PC-9 (cell line): ENCODE data around the gene R3HDM1. TPM values are rescaled to one million over a fixed set of nuclear protein-coding genes. Genes with fewer than 3 reads are reported as not detected.
A peak's percentile ranks its signal among the peaks of the same experiment; 100 is the strongest.

Experiments used
- BruUV-seq: library from RNA; stranded (reverse); fragments of 400-500 nt; replicated peaks from 2 replicates; lab custom pipeline; 2021; lab: Mats Ljungman, UMichigan
- CTCF ChIA-PET: fragments of 300-600 bp; sonication (Branson Sonifier 250); formaldehyde crosslinking; loops from one replicate; lab custom pipeline; 2022; ENCODE audit warnings: antibody characterized with exemption; lab: Charles Lee
- POLR2A ChIA-PET: fragments of 300-600 bp; sonication (Branson Sonifier 250); formaldehyde crosslinking; loops from one replicate; lab custom pipeline; 2022; ENCODE audit warnings: antibody characterized with exemption; ENCODE audit not compliant: unreplicated experiment; lab: Charles Lee
- DNase-seq, 2 experiments: peaks; one replicate each; pipeline versions ENCODE4 v3.0.0 to v3.0.0-alpha.2; 2015 to 2022; ENCODE audit warnings: mixed read lengths in 1 of 2
- H2AFZ ChIP-seq: fragments of 200-600 bp; sonication (generic); 2 replicates; pipeline ENCODE4 v1.8.1; 2017; ENCODE audit warnings: antibody characterized with exemption
- H3F3A ChIP-seq: fragments of 200-600 bp; sonication (generic); 2 replicates; pipeline ENCODE4 v1.8.1; 2017; ENCODE audit warnings: antibody characterized with exemption, mild to moderate bottlenecking, low read depth; ENCODE audit not compliant: insufficient read depth
- H3K27ac ChIP-seq: fragments of 200-600 bp; sonication (generic); 2 replicates; pipeline ENCODE4 v1.6.1; 2016; ENCODE audit warnings: mixed run types
- H3K27me3 ChIP-seq: fragments of 200-600 bp; sonication (generic); 2 replicates; pipeline ENCODE4 v1.6.1; 2016; ENCODE audit warnings: low read depth, mixed run types; ENCODE audit not compliant: insufficient read depth
- H3K36me3 ChIP-seq: fragments of 200-600 bp; sonication (generic); 2 replicates; pipeline ENCODE4 v1.6.1; 2016; ENCODE audit warnings: low read depth, mixed run types
- H3K4me1 ChIP-seq: fragments of 200-600 bp; sonication (generic); replicated peaks from 2 replicates; pipeline ENCODE4 v1.6.1; 2016; ENCODE audit warnings: mixed run types; ENCODE audit not compliant: insufficient read depth
- H3K4me2 ChIP-seq: fragments of 200-600 bp; sonication (generic); 2 replicates; pipeline ENCODE4 v1.6.1; 2017; ENCODE audit warnings: mixed run types
- H3K4me3 ChIP-seq: fragments of 200-600 bp; sonication (generic); 2 replicates; pipeline ENCODE4 v1.6.1; 2016; ENCODE audit warnings: mixed run types
- H3K79me2 ChIP-seq: fragments of 200-600 bp; sonication (generic); 2 replicates; pipeline ENCODE4 v1.6.1; 2017; ENCODE audit warnings: low read depth, mixed run types
- H3K9me2 ChIP-seq: fragments of 200-600 bp; sonication (generic); 2 replicates; pipeline ENCODE4 v1.8.1; 2017; ENCODE audit warnings: mild to moderate bottlenecking; ENCODE audit not compliant: insufficient read depth
- H3K9me3 ChIP-seq: fragments of 200-600 bp; sonication (generic); 2 replicates; pipeline ENCODE4 v1.8.1; 2016; ENCODE audit warnings: low read depth; ENCODE audit not compliant: insufficient read depth
- H4K20me1 ChIP-seq: fragments of 200-600 bp; sonication (generic); 2 replicates; pipeline ENCODE4 v1.8.1; 2017; ENCODE audit not compliant: insufficient read depth
- EZH2 ChIP-seq: fragments of 200-600 bp; sonication (generic); IDR thresholded peaks from 2 replicates; pipeline ENCODE4 v1.8.0; 2017; ENCODE audit warnings: antibody characterized with exemption, low read depth
- intact Hi-C: fragments of 100-400 bp; cut with micrococcal nuclease; formaldehyde crosslinking; loops from one replicate; pipeline ENCODE4 v1.10.0; 2022; ENCODE audit not compliant: unreplicated experiment
- total RNA-seq: library from RNA; stranded (reverse); gene quantifications from 2 replicates; pipeline ENCODE4 v1.2.3, GENCODE V29; 2021
- TF ChIP-seq, protein P1 (sequence below): fragments of 200-600 bp; sonication (generic); conservative IDR thresholded peaks from 2 replicates; pipeline ENCODE4 v1.6.1; 2017; ENCODE audit warnings: mixed run types, antibody characterized with exemption, mild to moderate bottlenecking, moderate library complexity

Gene R3HDM1
- total RNA-seq, 1 experiment from 2014 or later: 36.7 TPM

DNA sequence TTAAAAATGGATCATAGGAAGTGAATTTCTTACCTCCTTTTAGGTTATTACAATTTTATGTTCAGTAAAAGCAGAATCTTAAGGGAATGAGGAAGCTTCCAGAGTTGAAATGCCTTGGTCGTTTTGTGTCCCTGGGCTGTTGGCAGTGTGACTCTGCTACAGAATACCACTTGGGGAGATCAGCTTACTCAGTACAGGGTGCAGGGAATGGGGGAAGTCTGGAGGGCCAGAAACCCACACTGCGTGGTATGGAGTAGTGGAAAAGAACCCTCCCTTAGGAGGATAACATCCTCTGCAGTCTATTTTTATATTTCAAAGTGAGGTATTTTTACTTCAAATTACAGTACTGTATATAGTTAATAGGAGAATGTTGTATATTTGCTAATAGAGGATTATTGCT, 51.1 kb downstream of the R3HDM1 start:
- Histone ChIP-seq H3K36me3 (no peaks in the 10 kb centered on the region), H3F3A (no peaks in the 10 kb centered on the region), H3K79me2 (peaks cover 3% of the 10 kb centered on the region; the same call in 1 of the 2 replicates), H3K9me2 (no peaks in the 10 kb centered on the region), H3K4me2 (no peak overlapping the region), H4K20me1 (no peaks in the 10 kb centered on the region), H2AFZ (no peak overlapping the region), H3K9me3 (no peaks in the 10 kb centered on the region), H3K4me1 (no peaks in the 10 kb centered on the region), H3K4me3 (no peak overlapping the region), H3K27ac (no peak overlapping the region), H3K27me3 (no peaks in the 10 kb centered on the region)
- POLR2A ChIA-PET: interaction anchor here (0.7 kb wide), 1 partner anchor 45 kb away, joined by 3 read pairs; no protein-coding TSS in a partner anchor
- no TSS peak for BruUV-seq
- no peak for DNase-seq
- TF ChIP-seq, protein P1, sequence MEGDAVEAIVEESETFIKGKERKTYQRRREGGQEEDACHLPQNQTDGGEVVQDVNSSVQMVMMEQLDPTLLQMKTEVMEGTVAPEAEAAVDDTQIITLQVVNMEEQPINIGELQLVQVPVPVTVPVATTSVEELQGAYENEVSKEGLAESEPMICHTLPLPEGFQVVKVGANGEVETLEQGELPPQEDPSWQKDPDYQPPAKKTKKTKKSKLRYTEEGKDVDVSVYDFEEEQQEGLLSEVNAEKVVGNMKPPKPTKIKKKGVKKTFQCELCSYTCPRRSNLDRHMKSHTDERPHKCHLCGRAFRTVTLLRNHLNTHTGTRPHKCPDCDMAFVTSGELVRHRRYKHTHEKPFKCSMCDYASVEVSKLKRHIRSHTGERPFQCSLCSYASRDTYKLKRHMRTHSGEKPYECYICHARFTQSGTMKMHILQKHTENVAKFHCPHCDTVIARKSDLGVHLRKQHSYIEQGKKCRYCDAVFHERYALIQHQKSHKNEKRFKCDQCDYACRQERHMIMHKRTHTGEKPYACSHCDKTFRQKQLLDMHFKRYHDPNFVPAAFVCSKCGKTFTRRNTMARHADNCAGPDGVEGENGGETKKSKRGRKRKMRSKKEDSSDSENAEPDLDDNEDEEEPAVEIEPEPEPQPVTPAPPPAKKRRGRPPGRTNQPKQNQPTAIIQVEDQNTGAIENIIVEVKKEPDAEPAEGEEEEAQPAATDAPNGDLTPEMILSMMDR: no peak
- TF ChIP-seq EZH2: no peak
- intact Hi-C loops: no loop called here
- CTCF ChIA-PET: interaction anchor here (0.6 kb wide), 1 partner anchor 1903 kb away, joined by 3 read pairs; no protein-coding TSS in a partner anchor

DNA sequence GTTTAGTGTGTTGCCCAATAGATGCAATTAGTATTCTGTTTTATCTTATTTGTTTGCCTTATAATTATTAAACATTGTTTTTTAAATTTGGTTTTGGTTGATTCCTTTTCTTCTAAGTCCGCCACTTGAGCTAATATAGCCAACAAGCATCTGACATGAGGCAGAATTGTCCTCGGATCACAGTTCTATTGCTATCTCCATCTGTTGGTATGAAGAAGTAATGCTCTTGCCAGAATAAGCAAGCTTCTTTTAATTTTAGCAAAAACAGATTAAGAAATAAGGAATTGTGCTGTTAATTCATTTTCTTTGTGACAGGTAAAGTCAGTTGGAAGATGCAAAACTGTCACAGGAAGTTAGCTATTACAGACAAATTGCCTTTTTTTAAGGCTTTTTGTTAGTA, 54.3 kb downstream of the R3HDM1 start:
- H2AFZ ChIP-seq: no peak overlapping the region
- peaks cover 2% of the 10 kb centered on the region; the same call in 1 of the 2 replicates for H3K9me3 ChIP-seq
- H3K27me3 ChIP-seq: no peaks in the 10 kb centered on the region
- no peak for TF ChIP-seq EZH2
- TF ChIP-seq, protein P1: 0 out of 2 replicates have a peak, but pooled peaks have one; percentile 30
- ChIA-PET CTCF (no interaction called here), POLR2A (no interaction called here)
- BruUV-seq: no TSS peak
- no peaks in the 10 kb centered on the region for H3K4me1 ChIP-seq
- no peaks in the 10 kb centered on the region for H4K20me1 ChIP-seq
- H3K4me2 ChIP-seq: no peak overlapping the region
- H3F3A ChIP-seq: no peaks in the 10 kb centered on the region
- no peak for DNase-seq
- no peaks in the 10 kb centered on the region for H3K9me2 ChIP-seq
- H3K4me3 ChIP-seq: no peak overlapping the region
- H3K79me2 ChIP-seq: no peaks in the 10 kb centered on the region; the same call in 1 of the 2 replicates
- no peak overlapping the region for H3K27ac ChIP-seq
- no peaks in the 10 kb centered on the region for H3K36me3 ChIP-seq
- intact Hi-C loops: no loop called here

DNA sequence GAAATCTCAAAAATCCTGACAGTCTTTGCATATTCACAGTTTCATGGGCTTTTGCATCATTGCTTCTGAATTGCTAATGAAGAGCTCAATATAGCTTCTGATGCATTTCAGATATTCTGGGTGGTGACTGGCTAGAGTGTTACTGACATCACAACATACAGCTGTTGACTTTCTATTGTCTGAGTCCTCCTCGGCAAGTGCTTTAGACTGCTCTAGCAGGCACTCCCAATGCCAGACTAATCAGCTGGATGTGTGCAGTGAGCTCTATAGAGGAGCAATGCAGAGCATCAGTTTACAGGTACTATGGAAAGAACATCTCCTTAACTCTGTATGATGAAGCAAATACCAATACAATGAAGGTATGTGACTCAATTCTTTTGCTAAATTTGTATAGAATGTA, 54.9 kb downstream of the R3HDM1 start:
- Histone ChIP-seq H3K4me3 (no peak overlapping the region), H4K20me1 (no peaks in the 10 kb centered on the region), H3K4me1 (no peaks in the 10 kb centered on the region), H3K27me3 (no peaks in the 10 kb centered on the region), H3K79me2 (no peaks in the 10 kb centered on the region; the same call in 1 of the 2 replicates), H3K9me3 (peaks cover 6% of the 10 kb centered on the region; the same call in 1 of the 2 replicates), H3K4me2 (no peak overlapping the region), H3K9me2 (no peaks in the 10 kb centered on the region), H2AFZ (no peak overlapping the region), H3F3A (no peaks in the 10 kb centered on the region), H3K27ac (no peak overlapping the region), H3K36me3 (no peaks in the 10 kb centered on the region)
- TF ChIP-seq, protein P1: no peak
- no peak for TF ChIP-seq EZH2
- POLR2A ChIA-PET: no interaction called here
- BruUV-seq: no TSS peak
- intact Hi-C loops: loop anchor here (2.0 kb wide), 1 partner anchor 21 kb away; no protein-coding TSS in a partner anchor
- no peak for DNase-seq
- CTCF ChIA-PET: no interaction called here
